HepG2 (cell line): ENCODE data around the gene LRRC3. TPM values are rescaled to one million over a fixed set of nuclear protein-coding genes. Genes with fewer than 3 reads are reported as not detected.
A peak's percentile ranks its signal among the peaks of the same experiment; 100 is the strongest.

Source experiments
- ARID3A ChIP-seq: IDR thresholded peaks from 2 replicates; pipeline ENCODE4 v1.6.1; 2012; ENCODE audit warnings: low read depth, low read length, improper control_type of control experiment
- CEBPZ ChIP-seq: IDR thresholded peaks from 2 replicates; pipeline ENCODE4 v1.6.1; 2012; ENCODE audit warnings: low read length, improper control_type of control experiment
- HNF4G ChIP-seq, 2 experiments: sonication (generic) in 1 of 2; formaldehyde crosslinking in 1 of 2; IDR thresholded peaks; 2 replicates each; pipeline versions ENCODE4 v1.4.0 to v1.6.1; 2011 to 2020; ENCODE audit warnings: borderline replicate concordance in 2 of 2, low read depth in 2 of 2, mild to moderate bottlenecking in 2 of 2, low read length in 1 of 2, missing genetic modification reagents in 1 of 2, moderate library complexity in 1 of 2
- MEF2D ChIP-seq: sonication (generic); formaldehyde crosslinking; IDR thresholded peaks from 2 replicates; pipeline ENCODE4 v1.5.1; 2020; ENCODE audit warnings: mild to moderate bottlenecking, missing genetic modification reagents
- MEIS2 ChIP-seq: sonication (generic); formaldehyde crosslinking; IDR thresholded peaks from 2 replicates; pipeline ENCODE4 v1.9.0; 2021; ENCODE audit warnings: mild to moderate bottlenecking, missing genetic modification reagents
- MXD3 ChIP-seq: IDR thresholded peaks from 2 replicates; pipeline ENCODE4 v1.6.1; 2016; ENCODE audit warnings: mild to moderate bottlenecking, missing biosample characterization, missing genetic modification reagents
- REPIN1 ChIP-seq: sonication (generic); formaldehyde crosslinking; IDR thresholded peaks from 2 replicates; pipeline ENCODE4 v1.8.0; 2022; ENCODE audit warnings: missing genetic modification reagents, low read depth, mild to moderate bottlenecking, borderline replicate concordance
- SMARCC2 ChIP-seq: fragments of 450-650 bp; IDR thresholded peaks from 2 replicates; pipeline ENCODE4 v1.6.1; 2017; ENCODE audit warnings: antibody characterized with exemption, mild to moderate bottlenecking
- SYNCRIP ChIP-seq: fragments of 200-400 bp; formaldehyde crosslinking; IDR thresholded peaks from 2 replicates; pipeline ENCODE4 v1.6.1; 2018; ENCODE audit warnings: mild to moderate bottlenecking, low read depth, low read length; ENCODE audit not compliant: insufficient read depth
- ZBTB37 ChIP-seq: sonication (generic); formaldehyde crosslinking; IDR thresholded peaks from 2 replicates; pipeline ENCODE4 v1.4.0; 2020; ENCODE audit warnings: mild to moderate bottlenecking, missing genetic modification reagents
- ZKSCAN1 ChIP-seq: fragments of 150-350 bp; IDR thresholded peaks from 2 replicates; pipeline ENCODE4 v1.6.1; 2014; ENCODE audit warnings: low read length
- ZNF205 ChIP-seq: IDR thresholded peaks from 2 replicates; pipeline ENCODE4 v1.6.1; 2018; ENCODE audit warnings: missing biosample characterization, missing genetic modification reagents
- ZNF556 ChIP-seq: sonication (generic); formaldehyde crosslinking; IDR thresholded peaks from 2 replicates; pipeline ENCODE4 v1.4.0; 2020; ENCODE audit warnings: mild to moderate bottlenecking, missing genetic modification reagents, borderline replicate concordance
- ZNF564 ChIP-seq: sonication (generic); formaldehyde crosslinking; IDR thresholded peaks from 2 replicates; pipeline ENCODE4 v1.8.1; 2023; ENCODE audit warnings: mild to moderate bottlenecking, missing genetic modification reagents
- ZNF574 ChIP-seq: sonication (generic); formaldehyde crosslinking; IDR thresholded peaks from 2 replicates; pipeline ENCODE4 v1.4.0; 2020; ENCODE audit warnings: missing genetic modification reagents
- ZNF674 ChIP-seq: sonication (generic); formaldehyde crosslinking; IDR thresholded peaks from 2 replicates; pipeline ENCODE4 v1.5.0; 2020; ENCODE audit warnings: low read depth, mild to moderate bottlenecking, missing genetic modification reagents
- ZNF724P ChIP-seq: sonication (generic); formaldehyde crosslinking; IDR thresholded peaks from 2 replicates; pipeline ENCODE4 v1.8.0; 2022; ENCODE audit warnings: missing genetic modification reagents, borderline replicate concordance
- ZNF772 ChIP-seq: sonication (generic); formaldehyde crosslinking; IDR thresholded peaks from 2 replicates; pipeline ENCODE4 v1.5.0; 2020; ENCODE audit warnings: mild to moderate bottlenecking, missing genetic modification reagents
- polyA plus RNA-seq, 8 experiments: library from polyadenylated mRNA; depleted of rRNA in 3 of 8; stranded (reverse) in 7 of 8; unstranded in 1 of 8; fragments of >200 nt; fragmentation: Illumina TruSeq in 4 of 8; extraction: Trizol in 4 of 8; gene quantifications; 2 replicates each; pipeline versions ENCODE4 v1.2.1 to v1.2.3, GENCODE V29; 2011 to 2016; ENCODE audit warnings: low read depth in 4 of 8, missing spikeins in 1 of 8, mixed read lengths in 1 of 8; ENCODE audit not compliant: insufficient read depth in 1 of 8
- total RNA-seq, 5 experiments: library from RNA; depleted of rRNA; stranded (reverse); fragments of >200 nt; fragmentation: Illumina TruSeq; extraction: Trizol; gene quantifications; 2 replicates each; pipeline ENCODE4 v1.2.3, GENCODE V29; 2016; ENCODE audit warnings: low read depth in 1 of 5

LRRC3 gene
- total and polyA plus RNA-seq, 2 of the 13 experiments (the other 11 are each of a cell fraction or from before 2014, with no cell fraction given): 4.8 to 16.5 TPM

GRCh38 chr21:44506279-44507255 lies 51.3 kb downstream of the LRRC3 start (continued):
- TF ChIP-seq HNF4G (IDR thresholded peaks at IDR 0.05; ENCODE audit: borderline replicate concordance, low read depth, low read length): no peak
- TF ChIP-seq HNF4G (CRISPR knock-in tag; IDR thresholded peaks at IDR 0.05; ENCODE audit: borderline replicate concordance, low read depth): no peak
- TF ChIP-seq REPIN1 (CRISPR knock-in tag): peak; percentile 34; the same call in 1 of the 2 replicates
- TF ChIP-seq MXD3 (CRISPR knock-in tag): no peak
- TF ChIP-seq ZNF564: no peak
- no peak for TF ChIP-seq ZBTB37
- no peak for TF ChIP-seq MEF2D (CRISPR knock-in tag)
- TF ChIP-seq ZKSCAN1: no peak
- TF ChIP-seq CEBPZ: no peak
- TF ChIP-seq ZNF772 (CRISPR knock-in tag): no peak
- TF ChIP-seq ZNF724P: no peak
- no peak; the same call in 1 of the 2 replicates for TF ChIP-seq ZNF556 (CRISPR knock-in tag)
- TF ChIP-seq ZNF205 (CRISPR knock-in tag): no peak
- TF ChIP-seq SYNCRIP: no peak
- TF ChIP-seq SMARCC2: no peak
- TF ChIP-seq ZNF574 (CRISPR knock-in tag): 0 out of 2 replicates have a peak, but pooled peaks have one; percentile 21
- no peak for TF ChIP-seq ZNF674 (CRISPR knock-in tag)
- no peak for TF ChIP-seq ARID3A
- TF ChIP-seq MEIS2 (CRISPR knock-in tag): peak; percentile 24; the same call in 1 of the 2 replicates
